GM19455 (cell line): ENCODE measurements around the gene HRAS.

ENCODE experiments used
- ATAC-seq: cut with Tn5 transposase; IDR thresholded peaks from one replicate; pipeline ENCODE4 v1.9.1; 2021; ENCODE audit not compliant: unreplicated experiment

HRAS gene

DNA sequence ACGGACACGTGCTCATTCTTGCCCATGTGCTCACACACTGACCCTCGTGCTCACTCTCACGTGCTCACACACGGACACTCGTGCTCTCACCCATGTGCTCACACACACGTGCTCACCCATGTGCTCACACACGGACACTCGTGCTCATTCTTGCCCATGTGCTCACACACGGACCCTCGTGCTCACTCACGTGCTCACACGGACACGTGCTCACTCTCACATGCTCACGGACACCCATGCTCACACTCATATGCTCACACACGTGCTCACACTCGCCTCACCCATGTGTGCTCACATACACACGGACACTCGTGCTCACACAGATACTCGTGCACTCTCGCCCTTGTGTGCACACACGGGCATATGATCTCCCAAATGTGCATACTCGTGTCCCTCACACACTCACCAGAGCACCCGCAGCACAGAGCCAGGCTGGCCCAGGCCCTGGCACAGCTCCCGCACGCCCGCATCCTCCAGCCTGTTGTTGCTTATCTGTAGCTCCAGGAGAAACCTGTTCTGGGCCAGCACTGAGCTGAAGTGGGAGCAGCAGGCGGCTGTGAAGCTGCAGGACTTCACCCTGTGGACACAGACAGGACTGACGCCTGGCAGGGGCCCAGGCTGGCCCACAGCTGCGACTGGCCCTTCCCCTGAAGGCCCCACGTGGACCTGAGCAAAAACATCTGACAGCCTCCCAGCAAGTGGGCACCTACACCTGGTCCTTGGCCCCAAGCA is 37.6 kb downstream of the HRAS start:
- ATAC-seq = no peak

DNA sequence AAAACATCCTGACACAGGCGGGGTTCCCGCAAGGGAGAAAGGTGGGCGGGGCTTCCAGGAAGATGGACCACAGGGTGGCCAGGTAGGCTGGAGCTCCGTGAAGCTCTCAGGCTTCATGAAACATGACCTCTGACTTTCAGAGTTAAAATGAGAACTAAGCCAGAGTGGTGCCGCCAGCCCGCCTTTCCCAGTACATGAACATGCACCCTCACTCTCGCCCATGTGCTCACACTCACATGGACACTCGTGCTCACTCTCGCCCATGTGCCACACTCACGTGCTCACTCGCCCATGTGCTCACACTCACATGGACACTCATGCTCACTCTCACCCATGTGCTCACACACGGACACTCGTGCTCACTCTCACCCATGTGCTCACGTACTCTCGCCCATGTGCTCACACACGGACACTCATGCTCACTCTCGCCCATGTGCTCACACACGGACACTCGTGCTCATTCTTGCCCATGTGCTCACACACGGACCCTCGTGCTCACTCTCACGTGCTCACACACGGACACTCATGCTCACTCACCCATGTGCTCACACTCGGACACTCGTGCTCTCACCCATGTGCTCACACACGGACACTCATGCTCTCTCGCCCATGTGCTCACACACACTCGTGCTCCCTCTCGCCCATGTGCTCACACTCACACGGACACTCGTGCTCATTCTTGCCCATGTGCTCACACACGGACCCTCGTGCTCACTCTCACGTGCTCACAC is 38.4 kb downstream of the HRAS start:
- ATAC-seq = no peak

DNA sequence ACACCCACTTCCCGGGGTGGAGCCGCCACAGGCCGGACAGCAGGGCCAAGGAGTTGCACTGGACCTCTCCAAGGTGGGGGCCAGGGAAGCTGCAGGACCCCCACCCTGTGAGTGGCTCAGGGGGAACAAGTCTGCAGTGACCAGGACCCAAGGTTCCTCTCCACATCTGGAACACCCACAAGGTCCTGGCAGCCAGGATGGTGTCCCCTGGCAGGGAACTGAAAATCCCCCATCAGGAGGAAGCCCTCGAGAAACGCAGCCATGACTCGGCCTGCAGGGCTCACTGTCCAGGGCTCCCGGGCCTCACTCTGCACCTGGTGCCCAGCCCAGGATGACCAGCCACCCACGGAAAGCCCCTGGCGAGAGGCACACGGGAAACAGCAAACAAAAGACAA is 39.8 kb downstream of the HRAS start:
- no peak for ATAC-seq

DNA sequence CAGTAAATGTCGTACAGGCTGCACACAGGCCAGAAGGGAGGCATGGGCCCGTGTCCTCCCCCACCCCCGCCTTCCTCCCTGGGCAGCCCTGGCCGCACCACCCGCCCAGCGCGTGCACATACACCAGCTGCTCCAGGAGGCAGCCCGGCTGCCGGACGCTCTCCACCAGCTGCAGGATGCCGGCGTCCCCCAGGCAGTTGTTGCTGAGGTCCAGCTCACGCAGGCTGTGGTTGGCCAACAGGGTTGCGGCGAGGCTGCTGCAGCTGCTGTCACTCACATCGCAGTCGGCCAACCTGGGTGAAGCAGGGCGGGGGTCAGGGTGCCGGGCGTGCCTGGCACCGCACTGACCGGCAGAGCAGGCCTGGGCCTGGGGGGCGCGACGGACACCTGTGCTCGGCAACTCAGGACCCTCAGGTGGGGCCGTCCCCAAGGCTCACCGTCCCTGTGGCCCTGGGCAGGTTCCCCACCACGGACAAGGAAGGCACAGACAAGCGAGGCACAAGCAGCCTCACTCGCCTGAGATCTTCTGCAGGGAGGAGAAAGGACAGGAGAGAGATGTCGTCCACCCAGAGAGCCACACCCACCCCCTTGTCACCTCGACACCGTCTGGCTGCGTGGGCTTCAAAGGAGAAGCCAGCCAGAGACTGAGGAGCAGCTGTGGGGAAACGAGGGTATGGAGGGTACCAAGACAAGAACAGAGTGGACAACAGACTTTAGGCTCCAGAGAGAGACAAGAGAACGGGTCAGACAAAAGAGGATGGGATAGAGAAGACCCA is 40.4 kb downstream of the HRAS start:
- ATAC-seq = no peak

DNA sequence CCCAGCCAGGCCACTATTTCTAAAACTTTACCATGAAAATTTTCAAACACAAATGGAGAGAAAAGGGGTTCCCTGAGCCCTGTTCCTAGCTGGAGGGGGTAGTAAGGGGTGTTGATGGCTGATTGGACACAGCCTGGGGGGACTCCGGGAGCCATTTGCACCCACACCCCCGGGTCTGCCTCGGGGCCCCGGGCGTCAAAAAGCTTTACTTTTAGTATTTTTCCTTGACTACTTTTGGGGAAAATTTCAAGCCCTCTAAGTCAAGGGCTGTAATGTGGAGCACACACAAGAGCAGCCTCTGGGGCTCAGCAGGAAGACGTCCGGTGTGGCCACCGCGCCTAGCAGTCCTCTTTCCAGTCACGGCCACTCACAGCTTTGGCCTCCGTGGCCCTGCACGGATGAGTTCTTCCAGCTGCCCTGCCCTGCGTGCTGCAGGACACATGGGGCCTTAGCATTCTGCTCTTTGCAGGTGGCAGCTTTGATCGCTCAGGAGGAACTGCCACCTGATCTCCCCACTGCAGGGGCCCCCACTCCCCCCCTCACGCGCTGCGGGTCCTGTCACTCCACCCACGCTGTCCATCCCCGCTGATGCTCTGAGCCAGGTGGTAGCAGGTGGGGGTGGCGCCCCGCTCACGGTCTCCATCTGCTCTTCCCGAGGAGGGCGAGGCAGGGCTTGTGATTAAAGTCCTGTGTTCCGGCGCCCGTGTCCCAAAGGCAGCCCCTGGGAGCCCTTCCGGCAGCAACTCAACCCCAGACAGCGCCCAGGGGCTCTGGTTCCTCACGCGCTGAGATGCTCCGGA is 42.7 kb downstream of the HRAS start:
- no peak for ATAC-seq

DNA sequence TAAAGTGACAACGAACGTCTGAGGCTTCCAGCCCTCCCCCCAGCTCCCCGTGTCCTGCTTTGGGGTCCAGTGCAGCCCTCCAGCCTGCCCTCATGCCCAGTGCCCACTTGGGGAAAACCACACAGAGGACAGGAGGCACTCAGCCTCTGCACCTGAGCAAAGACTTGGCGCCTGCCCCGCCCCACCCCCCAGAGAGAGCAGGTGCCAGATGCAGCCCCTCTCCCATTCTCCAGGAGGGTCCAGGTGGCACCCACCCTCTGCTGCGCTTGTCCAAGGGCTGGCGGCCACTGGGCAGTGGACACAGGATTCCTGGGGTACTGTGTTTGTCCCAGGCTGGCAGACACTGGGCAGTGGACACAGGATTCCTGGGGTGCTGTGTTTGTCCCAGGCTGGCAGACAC is 44.0 kb downstream of the HRAS start:
- ATAC-seq = no peak

DNA sequence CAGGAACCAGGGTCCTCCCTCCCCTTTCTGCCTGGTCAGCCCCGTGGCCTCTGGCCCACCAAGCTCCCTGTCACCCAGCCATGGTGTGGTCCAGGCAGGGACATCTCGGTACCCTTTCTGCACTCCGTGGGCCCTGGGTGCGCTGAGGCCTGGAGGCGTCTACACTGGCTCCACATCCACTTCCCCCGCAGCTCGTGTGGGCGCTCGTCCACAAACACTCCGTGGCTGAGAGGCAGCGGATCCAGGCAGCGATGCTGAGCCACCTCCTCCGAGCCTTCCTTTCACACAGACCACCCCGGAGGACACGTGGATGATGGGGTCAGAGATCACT is 44.5 kb downstream of the HRAS start:
- ATAC-seq = no peak

DNA sequence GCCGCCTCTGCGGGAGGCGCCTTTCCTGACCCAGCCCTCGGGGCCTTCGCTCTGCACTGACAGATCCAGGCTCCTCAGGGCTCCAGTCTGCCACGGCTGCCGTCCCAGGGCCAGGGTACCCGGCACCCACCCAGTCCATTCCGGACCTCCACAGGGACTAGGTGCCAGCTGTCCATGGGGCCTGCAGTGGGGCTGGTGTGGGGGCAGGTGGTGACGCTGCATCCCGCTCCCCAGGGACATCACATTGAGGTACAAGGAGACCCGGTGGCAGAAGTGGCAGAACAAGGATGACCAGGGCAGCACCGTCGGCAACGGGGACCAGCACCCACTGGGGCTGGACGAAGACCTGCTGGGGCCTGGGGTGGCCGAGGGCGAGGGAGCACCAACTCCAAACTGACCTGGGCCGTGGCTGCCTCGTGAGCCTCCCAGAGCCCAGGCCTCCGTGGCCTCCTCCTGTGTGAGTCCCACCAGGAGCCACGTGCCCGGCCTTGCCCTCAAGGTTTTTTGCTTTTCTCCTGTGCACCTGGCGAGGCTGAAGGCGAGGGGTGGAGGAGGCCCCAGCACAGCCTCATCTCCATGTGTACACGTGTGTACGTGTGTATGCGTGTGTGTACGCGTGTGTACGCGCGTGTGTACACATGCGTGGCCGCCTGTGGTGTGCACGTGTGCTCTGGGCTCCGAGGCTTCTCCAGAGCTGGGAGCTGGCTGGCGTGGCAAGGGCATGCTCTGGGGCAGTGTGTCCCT is 45.0 kb downstream of the HRAS start:
- ATAC-seq = no peak

DNA sequence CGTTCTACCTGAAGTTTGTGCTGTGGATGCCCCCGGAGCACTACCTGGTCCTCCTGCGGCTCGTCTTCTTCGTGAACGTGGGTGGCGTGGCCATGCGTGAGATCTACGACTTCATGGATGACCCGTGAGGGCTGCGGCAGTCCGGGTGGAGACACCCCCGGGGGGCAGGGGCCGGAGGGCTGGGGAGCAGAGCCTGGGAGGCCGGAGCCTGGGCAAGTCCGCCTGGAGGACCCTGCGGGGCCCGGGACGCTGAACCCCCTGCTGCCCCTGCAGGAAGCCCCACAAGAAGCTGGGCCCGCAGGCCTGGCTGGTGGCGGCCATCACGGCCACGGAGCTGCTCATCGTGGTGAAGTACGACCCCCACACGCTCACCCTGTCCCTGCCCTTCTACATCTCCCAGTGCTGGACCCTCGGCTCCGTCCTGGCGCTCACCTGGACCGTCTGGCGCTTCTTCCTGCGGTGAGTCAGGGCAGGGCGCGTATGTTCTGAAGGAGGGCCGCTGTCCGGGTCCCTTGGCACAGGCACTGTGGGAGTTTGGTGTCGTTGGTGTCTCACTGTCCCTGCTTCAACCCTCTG is 45.7 kb downstream of the HRAS start:
- no peak for ATAC-seq

DNA sequence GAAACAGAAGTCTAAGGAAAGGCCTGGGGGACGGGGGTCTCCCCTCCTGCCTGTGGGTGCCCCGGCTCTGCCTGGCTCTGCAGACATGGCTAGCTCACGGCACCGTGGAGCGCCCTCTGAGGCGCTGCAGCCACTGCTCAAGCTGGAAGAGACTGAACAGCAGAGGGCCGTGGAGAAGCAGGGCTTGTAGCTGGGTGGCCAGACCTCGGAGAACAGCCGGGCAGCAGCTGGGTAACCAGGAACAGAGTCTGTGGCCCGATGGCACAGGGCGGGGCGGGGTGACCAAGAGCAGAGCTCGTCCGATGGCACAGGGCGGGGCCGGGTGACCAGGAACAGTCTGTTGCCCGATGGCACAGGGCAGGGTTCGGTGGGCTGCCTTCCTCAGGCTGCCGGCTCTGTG is 46.4 kb downstream of the HRAS start:
- ATAC-seq = no peak

DNA sequence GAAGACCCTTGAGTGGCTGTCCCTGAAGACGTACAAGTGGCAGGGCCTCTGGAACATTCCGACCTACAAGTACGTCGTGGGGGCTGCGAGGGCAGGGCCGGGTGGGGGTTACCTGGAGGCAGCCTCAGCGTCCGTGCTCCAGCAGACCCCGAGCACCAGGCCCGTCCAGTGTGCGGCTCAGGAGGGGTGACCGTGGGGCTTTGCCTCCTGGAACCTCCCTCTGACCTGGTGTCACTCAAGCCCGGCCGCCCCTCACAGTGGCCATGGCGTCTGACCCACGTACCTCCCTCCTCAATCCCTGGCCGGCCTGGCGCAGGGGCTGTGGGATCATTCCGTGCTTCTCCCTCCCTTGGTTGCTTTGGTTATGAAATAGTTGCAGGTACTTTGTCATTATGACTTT is 46.8 kb downstream of the HRAS start:
- no peak for ATAC-seq

DNA sequence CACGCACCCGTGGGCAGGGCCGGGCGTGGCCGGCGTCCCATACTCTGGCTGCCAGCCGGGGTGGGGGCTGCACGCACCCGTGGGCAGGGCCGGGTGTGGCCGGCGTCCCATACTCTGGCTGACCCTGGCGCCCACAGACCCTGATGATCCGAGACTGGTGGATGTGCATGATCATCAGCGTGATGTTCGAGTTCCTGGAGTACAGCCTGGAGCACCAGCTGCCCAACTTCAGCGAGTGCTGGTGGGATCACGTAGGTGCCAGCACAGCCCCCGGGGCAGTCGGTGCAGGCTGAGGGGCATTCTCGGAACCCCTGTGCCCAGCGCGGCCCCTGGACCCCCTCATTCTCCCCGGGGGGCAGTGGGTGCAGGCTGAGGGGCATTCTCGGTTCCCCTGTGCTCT is 47.3 kb downstream of the HRAS start:
- ATAC-seq = no peak

DNA sequence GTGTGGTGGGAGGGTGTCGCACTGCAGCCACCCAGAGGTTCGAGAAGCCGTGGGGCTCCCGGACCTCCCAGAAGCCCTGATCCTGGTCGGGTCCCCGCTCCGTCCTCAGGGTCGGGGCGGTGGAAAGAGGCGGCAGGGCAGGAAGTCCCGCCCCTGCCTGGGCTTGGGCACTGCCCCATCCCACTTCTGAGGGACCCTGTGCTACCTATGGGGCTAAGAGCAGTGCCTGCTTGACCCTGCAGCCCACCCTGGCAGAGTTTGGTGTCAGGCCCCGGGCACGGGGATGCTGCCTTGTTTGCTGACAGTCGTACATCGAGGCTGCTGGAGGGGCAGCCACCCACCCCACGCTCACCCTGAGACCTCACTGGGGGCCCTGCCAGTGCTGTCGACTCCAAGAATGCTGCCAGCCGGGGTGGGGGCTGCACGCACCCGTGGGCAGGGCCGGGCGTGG is 47.8 kb downstream of the HRAS start:
- ATAC-seq = no peak

DNA sequence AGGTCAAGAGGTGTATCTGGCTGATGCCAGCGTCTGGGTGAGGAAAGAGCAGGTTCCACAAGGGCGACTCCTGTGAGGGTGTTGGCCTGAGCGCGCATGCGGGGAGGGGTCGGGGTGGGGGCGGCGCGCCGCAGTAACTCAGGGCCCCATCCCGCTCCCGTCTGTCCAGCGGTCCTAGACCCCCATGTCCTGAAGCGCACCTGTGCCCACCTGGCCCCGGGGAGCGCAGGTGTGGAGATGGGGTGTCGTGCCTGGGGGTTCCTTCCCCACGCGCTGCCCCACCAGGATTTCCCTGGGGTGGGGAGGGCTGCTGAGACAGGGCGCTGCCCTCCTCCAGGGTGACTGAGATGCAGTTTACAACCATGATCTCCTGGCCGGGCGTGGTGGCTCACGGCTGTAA is 49.2 kb downstream of the HRAS start:
- ATAC-seq = no peak

DNA sequence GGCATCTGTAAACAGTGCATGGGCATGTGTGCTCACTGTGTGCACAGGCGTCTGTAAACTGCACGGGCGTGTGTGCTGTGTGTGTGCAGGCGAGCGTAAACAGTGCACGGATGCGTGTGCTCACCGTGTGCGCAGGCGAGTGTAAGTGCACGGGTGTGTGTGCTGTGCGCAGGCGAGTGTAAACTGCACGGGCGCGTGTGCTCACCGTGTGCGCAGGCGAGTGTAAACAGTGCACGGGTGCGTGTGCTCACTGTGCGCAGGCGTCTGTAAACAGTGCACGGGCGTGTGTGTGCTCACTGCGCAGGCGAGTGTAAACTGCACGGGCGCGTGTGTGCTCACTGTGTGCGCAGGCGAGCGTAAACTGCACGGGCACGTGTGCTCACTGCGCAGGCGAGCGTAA is 50.8 kb downstream of the HRAS start:
- ATAC-seq = no peak
